ENCODE measurements around the gene TTC9. TPM values are rescaled to one million over a fixed set of nuclear protein-coding genes. Genes with fewer than 3 reads are reported as not detected.

The TTC9 gene
- total and polyA plus RNA-seq, 2 experiments from 2014 or later: 10.3 to 34.2 TPM

DNA sequence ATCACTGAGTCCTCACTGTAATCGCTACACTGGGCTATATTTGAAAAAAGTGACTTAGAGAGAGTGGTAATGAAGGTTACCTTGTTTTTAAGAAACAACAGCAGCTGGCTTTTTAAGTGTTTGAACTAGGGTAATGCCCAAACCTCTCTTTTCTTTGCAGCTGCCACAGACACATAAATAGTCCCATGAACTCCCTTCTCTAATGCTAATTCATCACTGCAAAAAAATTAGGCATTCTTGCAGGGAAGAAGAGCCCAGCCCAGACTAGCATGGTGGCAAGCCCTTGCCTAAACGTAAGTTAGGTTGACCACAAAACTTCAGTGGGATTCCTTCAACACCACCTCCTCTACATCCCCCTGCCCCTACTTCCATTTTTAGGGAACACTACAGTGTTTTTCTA, 23.4 kb upstream of the TTC9 start (continued):
- TF ChIP-seq ZNF114 (CRISPR knock-in tag; IDR thresholded peaks at IDR 0.05) (no peak), JUNB (IDR thresholded peaks at IDR 0.05; ENCODE audit: unreplicated experiment) (no peak), POLR2AphosphoS5 (IDR thresholded peaks at IDR 0.05; ENCODE audit: low read depth) (no peak)

DNA sequence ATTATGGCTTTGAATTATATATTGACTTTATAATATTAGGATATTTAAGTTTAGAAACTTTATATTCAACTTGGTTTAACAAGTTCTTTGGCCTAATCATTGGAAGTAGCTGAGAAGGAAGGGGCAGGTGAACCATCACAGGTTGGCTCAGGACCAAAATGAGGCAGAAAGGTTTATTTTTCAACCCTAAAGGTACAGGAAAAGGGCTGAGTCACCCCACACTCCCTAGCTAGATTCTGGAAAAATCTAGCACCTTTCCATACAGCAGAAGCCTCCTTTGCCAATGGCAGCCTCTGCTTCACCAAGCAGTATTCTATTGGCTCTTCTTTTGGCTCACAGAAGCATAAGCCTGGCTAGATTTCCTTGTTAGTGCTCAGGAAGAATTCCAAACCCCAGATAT, 22.0 kb upstream of the TTC9 start:
- H3F3A ChIP-seq (replicated peaks; ENCODE audit: low read depth): no peaks in the 10 kb centered on the region; the same call in 1 of the 2 replicates
- H4K20me1 ChIP-seq (replicated peaks; ENCODE audit: insufficient read depth): no peaks in the 10 kb centered on the region
- no peak overlapping the region for H3K4me3 Mint-ChIP-seq
- H3K27ac ChIP-seq (ENCODE audit: low read depth): no peak overlapping the region
- no peaks in the 10 kb centered on the region for H3K79me2 ChIP-seq (replicated peaks; ENCODE audit: insufficient read depth)
- peaks cover 9% of the 10 kb centered on the region; the same call in 1 of the 3 replicates for H3K9me3 Mint-ChIP-seq
- no peak overlapping the region for H3K4me2 ChIP-seq
- no peak for ATAC-seq
- no peak overlapping the region for H3K4me3 ChIP-seq
- H3K4me1 Mint-ChIP-seq: peaks cover 13% of the 10 kb centered on the region; the same call in 2 of the 3 replicates
- no peak overlapping the region for H2AFZ ChIP-seq
- DNase-seq (ENCODE audit: low spot score): no peak
- H3K27me3 ChIP-seq (ENCODE audit: insufficient read depth): no peaks in the 10 kb centered on the region
- TF ChIP-seq, protein P1, sequence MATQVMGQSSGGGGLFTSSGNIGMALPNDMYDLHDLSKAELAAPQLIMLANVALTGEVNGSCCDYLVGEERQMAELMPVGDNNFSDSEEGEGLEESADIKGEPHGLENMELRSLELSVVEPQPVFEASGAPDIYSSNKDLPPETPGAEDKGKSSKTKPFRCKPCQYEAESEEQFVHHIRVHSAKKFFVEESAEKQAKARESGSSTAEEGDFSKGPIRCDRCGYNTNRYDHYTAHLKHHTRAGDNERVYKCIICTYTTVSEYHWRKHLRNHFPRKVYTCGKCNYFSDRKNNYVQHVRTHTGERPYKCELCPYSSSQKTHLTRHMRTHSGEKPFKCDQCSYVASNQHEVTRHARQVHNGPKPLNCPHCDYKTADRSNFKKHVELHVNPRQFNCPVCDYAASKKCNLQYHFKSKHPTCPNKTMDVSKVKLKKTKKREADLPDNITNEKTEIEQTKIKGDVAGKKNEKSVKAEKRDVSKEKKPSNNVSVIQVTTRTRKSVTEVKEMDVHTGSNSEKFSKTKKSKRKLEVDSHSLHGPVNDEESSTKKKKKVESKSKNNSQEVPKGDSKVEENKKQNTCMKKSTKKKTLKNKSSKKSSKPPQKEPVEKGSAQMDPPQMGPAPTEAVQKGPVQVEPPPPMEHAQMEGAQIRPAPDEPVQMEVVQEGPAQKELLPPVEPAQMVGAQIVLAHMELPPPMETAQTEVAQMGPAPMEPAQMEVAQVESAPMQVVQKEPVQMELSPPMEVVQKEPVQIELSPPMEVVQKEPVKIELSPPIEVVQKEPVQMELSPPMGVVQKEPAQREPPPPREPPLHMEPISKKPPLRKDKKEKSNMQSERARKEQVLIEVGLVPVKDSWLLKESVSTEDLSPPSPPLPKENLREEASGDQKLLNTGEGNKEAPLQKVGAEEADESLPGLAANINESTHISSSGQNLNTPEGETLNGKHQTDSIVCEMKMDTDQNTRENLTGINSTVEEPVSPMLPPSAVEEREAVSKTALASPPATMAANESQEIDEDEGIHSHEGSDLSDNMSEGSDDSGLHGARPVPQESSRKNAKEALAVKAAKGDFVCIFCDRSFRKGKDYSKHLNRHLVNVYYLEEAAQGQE (IDR thresholded peaks at IDR 0.05; ENCODE audit: unreplicated experiment): no peak
- no peak for TF ChIP-seq JUNB (IDR thresholded peaks at IDR 0.05; ENCODE audit: unreplicated experiment)
- TF ChIP-seq, protein P2, sequence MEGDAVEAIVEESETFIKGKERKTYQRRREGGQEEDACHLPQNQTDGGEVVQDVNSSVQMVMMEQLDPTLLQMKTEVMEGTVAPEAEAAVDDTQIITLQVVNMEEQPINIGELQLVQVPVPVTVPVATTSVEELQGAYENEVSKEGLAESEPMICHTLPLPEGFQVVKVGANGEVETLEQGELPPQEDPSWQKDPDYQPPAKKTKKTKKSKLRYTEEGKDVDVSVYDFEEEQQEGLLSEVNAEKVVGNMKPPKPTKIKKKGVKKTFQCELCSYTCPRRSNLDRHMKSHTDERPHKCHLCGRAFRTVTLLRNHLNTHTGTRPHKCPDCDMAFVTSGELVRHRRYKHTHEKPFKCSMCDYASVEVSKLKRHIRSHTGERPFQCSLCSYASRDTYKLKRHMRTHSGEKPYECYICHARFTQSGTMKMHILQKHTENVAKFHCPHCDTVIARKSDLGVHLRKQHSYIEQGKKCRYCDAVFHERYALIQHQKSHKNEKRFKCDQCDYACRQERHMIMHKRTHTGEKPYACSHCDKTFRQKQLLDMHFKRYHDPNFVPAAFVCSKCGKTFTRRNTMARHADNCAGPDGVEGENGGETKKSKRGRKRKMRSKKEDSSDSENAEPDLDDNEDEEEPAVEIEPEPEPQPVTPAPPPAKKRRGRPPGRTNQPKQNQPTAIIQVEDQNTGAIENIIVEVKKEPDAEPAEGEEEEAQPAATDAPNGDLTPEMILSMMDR (conservative IDR thresholded peaks at IDR 0.05; ENCODE audit: low read depth in 2 of 2): no peak
- TF ChIP-seq STAT1 (IDR thresholded peaks at IDR 0.05; ENCODE audit: unreplicated experiment): no peak
- H3K27ac Mint-ChIP-seq: no peak overlapping the region
- H3K27me3 Mint-ChIP-seq (ENCODE audit: insufficient read depth, low read depth, poor library complexity): peaks cover 1% of the 10 kb centered on the region
- H3K4me1 ChIP-seq (ENCODE audit: insufficient read depth): no peaks in the 10 kb centered on the region
- no peaks in the 10 kb centered on the region for H3K9me2 ChIP-seq (ENCODE audit: insufficient read depth)
- peaks cover 16% of the 10 kb centered on the region for H3K36me3 Mint-ChIP-seq (ENCODE audit: low read depth)
- H3K36me3 ChIP-seq (ENCODE audit: insufficient read depth): no peaks in the 10 kb centered on the region

DNA sequence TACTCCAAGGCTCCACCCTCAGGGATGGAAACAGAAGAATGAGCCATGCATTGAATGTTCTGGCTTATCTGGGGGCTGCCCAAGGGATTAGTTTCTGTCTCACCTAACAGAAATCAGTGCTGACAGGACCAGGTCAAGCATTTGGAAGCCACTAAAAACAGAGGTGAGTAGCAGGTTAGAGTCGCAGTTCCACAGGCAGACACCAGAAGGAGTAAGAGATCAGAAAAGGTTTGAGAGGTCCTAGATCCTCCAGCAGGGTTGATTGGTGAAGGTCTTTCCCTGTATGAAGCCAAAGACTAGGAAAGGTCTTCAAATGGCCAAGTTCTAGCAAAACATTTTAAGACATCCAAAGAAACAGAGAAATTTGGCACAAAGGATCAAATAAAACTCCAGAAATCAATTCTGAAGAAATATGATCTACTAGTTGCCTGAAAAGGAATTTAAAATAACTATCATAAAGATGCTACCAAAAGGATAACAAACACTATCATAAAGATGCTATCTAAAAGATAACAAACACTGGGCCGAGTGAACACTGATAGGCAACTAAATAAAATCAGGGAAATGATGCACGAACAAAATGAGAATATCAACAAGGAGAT, 19.5 kb upstream of the TTC9 start:
- H4K20me1 ChIP-seq (replicated peaks; ENCODE audit: insufficient read depth): no peaks in the 10 kb centered on the region
- H3K4me3 ChIP-seq: no peak overlapping the region
- no peak overlapping the region for H2AFZ ChIP-seq
- H3K79me2 ChIP-seq (replicated peaks; ENCODE audit: insufficient read depth): no peaks in the 10 kb centered on the region
- peak; percentile 99 for ATAC-seq
- Mint-ChIP-seq H3K4me1 (peaks cover 12% of the 10 kb centered on the region; the same call in 2 of the 3 replicates), H3K4me3 (no peak overlapping the region), H3K36me3 (ENCODE audit: low read depth) (peaks cover 41% of the 10 kb centered on the region), H3K27ac (no peak overlapping the region), H3K9me3 (peaks cover 33% of the 10 kb centered on the region), H3K27me3 (ENCODE audit: insufficient read depth, low read depth, poor library complexity) (peaks cover 3% of the 10 kb centered on the region)
- no peaks in the 10 kb centered on the region for H3K27me3 ChIP-seq (ENCODE audit: insufficient read depth)
- H3K4me1 ChIP-seq (ENCODE audit: insufficient read depth): no peaks in the 10 kb centered on the region
- H3K4me2 ChIP-seq: no peak overlapping the region
- peak; percentile 91 for DNase-seq (ENCODE audit: low spot score)
- no peaks in the 10 kb centered on the region for H3K9me2 ChIP-seq (ENCODE audit: insufficient read depth)
- 0 out of 2 replicates have a peak, but pooled peaks cover 10% of the 10 kb centered on the region for H3K36me3 ChIP-seq (ENCODE audit: insufficient read depth)
- H3K27ac ChIP-seq (ENCODE audit: low read depth): no peak overlapping the region
- H3F3A ChIP-seq (replicated peaks; ENCODE audit: low read depth): no peaks in the 10 kb centered on the region; the same call in 1 of the 2 replicates
- TF ChIP-seq, protein P2 (conservative IDR thresholded peaks at IDR 0.05; ENCODE audit: low read depth in 2 of 2): peak; percentile 80 to 93
- TF ChIP-seq ZNF114 (CRISPR knock-in tag; IDR thresholded peaks at IDR 0.05): 0 out of 2 replicates have a peak, but pooled peaks have one; percentile 36
- no peak for TF ChIP-seq JUNB (IDR thresholded peaks at IDR 0.05; ENCODE audit: unreplicated experiment)
- TF ChIP-seq EZH2phosphoT487 (IDR thresholded peaks at IDR 0.05; ENCODE audit: unreplicated experiment): no peak
